ENCODE measurements around the gene HTR4.
"Not testable (repeated sequence)": the region's sequence is repeated elsewhere in the genome, so short reads cannot be mapped to it uniquely, and the experiment has no call there.

Gene HTR4

DNA sequence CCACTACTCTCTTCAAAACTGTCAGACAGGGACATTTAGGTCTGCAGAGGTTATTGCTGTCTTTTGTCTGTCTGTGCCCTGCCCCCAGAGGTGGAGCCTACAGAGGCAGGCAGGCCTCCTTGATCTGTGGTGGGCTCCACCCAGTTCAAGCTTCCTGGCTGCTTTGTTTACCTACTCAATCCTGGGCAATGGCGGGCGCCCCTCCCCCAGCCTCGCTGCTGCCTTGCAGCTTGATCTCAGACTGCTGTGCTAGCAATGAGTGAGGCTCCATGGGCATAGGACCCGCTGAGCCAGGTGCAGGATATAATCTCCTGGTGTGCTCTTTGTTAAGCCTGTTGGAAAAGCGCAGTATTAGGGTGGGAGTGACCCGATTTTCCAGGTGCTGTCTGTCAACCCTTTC lies 19.4 kb upstream of the HTR4 start:
- not testable (repeated sequence) for H3K36me3 ChIP-seq (ENCODE audit: control insufficient read depth in 1 of 2, insufficient read depth in 2 of 2, low read length in 2 of 2); H2BK120ac ChIP-seq (ENCODE audit: insufficient read depth, low read length, poor library complexity); H2AK5ac ChIP-seq (ENCODE audit: low read length); H2BK5ac ChIP-seq (ENCODE audit: low read depth, low read length, poor library complexity); H3K9ac ChIP-seq (ENCODE audit: low read length); H4K91ac ChIP-seq (ENCODE audit: low read depth, low read length); H3K27ac ChIP-seq (ENCODE audit: low read depth, low read length); H4K8ac ChIP-seq (ENCODE audit: low read depth, low read length); H4K12ac ChIP-seq (ENCODE audit: low read depth, low read length); H3K18ac ChIP-seq (ENCODE audit: low read length); H3K9me3 ChIP-seq (ENCODE audit: insufficient read depth, low read depth, low read length); H3K79me2 ChIP-seq (ENCODE audit: control insufficient read depth, insufficient read depth, low read length, poor library complexity); H3K4me1 ChIP-seq (ENCODE audit: control insufficient read depth in 1 of 2, insufficient read depth in 2 of 2, low read length in 2 of 2); H3K27me3 ChIP-seq (ENCODE audit: insufficient read depth, low read length); H2BK12ac ChIP-seq (ENCODE audit: low read length); H3K4ac ChIP-seq (ENCODE audit: low read depth, low read length); H3K23ac ChIP-seq (ENCODE audit: low read length); H3K4me2 ChIP-seq (ENCODE audit: low read length); H3K79me1 ChIP-seq (ENCODE audit: low read length); H3K14ac ChIP-seq (ENCODE audit: low read length); DNase-seq; H3K4me3 ChIP-seq (ENCODE audit: low read depth, low read length); H2AFZ ChIP-seq (ENCODE audit: insufficient read depth, low read length, poor library complexity)
- no CpG with 5 or more reads among the region's 6 CpGs for WGBS (ENCODE audit: extremely low coverage, insufficient coverage, insufficient read length)

GRCh38 chr5:148666353-148666752 lies 12.0 kb upstream of the HTR4 start:
- Histone ChIP-seq H3K9ac (ENCODE audit: low read length) (no peak overlapping the region), H4K91ac (ENCODE audit: low read depth, low read length) (no peak overlapping the region), H3K23ac (ENCODE audit: low read length) (no peak overlapping the region), H3K4ac (ENCODE audit: low read depth, low read length) (no peak overlapping the region), H3K36me3 (ENCODE audit: control insufficient read depth in 1 of 2, insufficient read depth in 2 of 2, low read length in 2 of 2) (no peaks in the 10 kb centered on the region), H2BK12ac (ENCODE audit: low read length) (no peak overlapping the region), H3K14ac (ENCODE audit: low read length) (no peak overlapping the region), H2BK120ac (ENCODE audit: insufficient read depth, low read length, poor library complexity) (no peak overlapping the region), H3K27me3 (ENCODE audit: insufficient read depth, low read length) (no peaks in the 10 kb centered on the region), H3K4me3 (ENCODE audit: low read depth, low read length) (no peak overlapping the region), H3K9me3 (ENCODE audit: insufficient read depth, low read depth, low read length) (no peaks in the 10 kb centered on the region), H4K8ac (ENCODE audit: low read depth, low read length) (no peak overlapping the region), H3K4me1 (ENCODE audit: control insufficient read depth in 1 of 2, insufficient read depth in 2 of 2, low read length in 2 of 2) (no peaks in the 10 kb centered on the region), H3K4me2 (ENCODE audit: low read length) (no peak overlapping the region), H3K79me2 (ENCODE audit: control insufficient read depth, insufficient read depth, low read length, poor library complexity) (no peaks in the 10 kb centered on the region), H2AFZ (ENCODE audit: insufficient read depth, low read length, poor library complexity) (no peak overlapping the region), H3K18ac (ENCODE audit: low read length) (no peak overlapping the region), H3K27ac (ENCODE audit: low read depth, low read length) (no peak overlapping the region), H4K12ac (ENCODE audit: low read depth, low read length) (no peak overlapping the region), H2AK5ac (ENCODE audit: low read length) (no peak overlapping the region), H3K79me1 (ENCODE audit: low read length) (no peaks in the 10 kb centered on the region), H2BK5ac (ENCODE audit: low read depth, low read length, poor library complexity) (no peak overlapping the region)
- no peak for DNase-seq
- no CpG with 5 or more reads among the region's 4 CpGs for WGBS (ENCODE audit: extremely low coverage, insufficient coverage, insufficient read length)

- H3K36me3 ChIP-seq (ENCODE audit: control insufficient read depth in 1 of 2, insufficient read depth in 2 of 2, low read length in 2 of 2): no peaks in the 10 kb centered on the region
- H3K4me3 ChIP-seq (ENCODE audit: low read depth, low read length): no peak overlapping the region
- H3K27me3 ChIP-seq (ENCODE audit: insufficient read depth, low read length): no peaks in the 10 kb centered on the region
- no peak overlapping the region for H3K4ac ChIP-seq (ENCODE audit: low read depth, low read length)
- no peak overlapping the region for H3K27ac ChIP-seq (ENCODE audit: low read depth, low read length)
- H3K9me3 ChIP-seq (ENCODE audit: insufficient read depth, low read depth, low read length): no peaks in the 10 kb centered on the region
- no peak overlapping the region for H3K14ac ChIP-seq (ENCODE audit: low read length)
- no CpG with 5 or more reads among the region's 7 CpGs for WGBS (ENCODE audit: extremely low coverage, insufficient coverage, insufficient read length)
- H2AK5ac ChIP-seq (ENCODE audit: low read length): no peak overlapping the region
- no peak overlapping the region for H3K23ac ChIP-seq (ENCODE audit: low read length)
- H2BK120ac ChIP-seq (ENCODE audit: insufficient read depth, low read length, poor library complexity): no peak overlapping the region
- H3K4me1 ChIP-seq (ENCODE audit: control insufficient read depth in 1 of 2, insufficient read depth in 2 of 2, low read length in 2 of 2): no peaks in the 10 kb centered on the region
- no peaks in the 10 kb centered on the region for H3K79me1 ChIP-seq (ENCODE audit: low read length)
- H4K91ac ChIP-seq (ENCODE audit: low read depth, low read length): no peak overlapping the region
- no peak overlapping the region for H4K12ac ChIP-seq (ENCODE audit: low read depth, low read length)
- no peak overlapping the region for H2BK12ac ChIP-seq (ENCODE audit: low read length)
- no peak overlapping the region for H2BK5ac ChIP-seq (ENCODE audit: low read depth, low read length, poor library complexity)
- H2AFZ ChIP-seq (ENCODE audit: insufficient read depth, low read length, poor library complexity): no peak overlapping the region
- no peaks in the 10 kb centered on the region for H3K79me2 ChIP-seq (ENCODE audit: control insufficient read depth, insufficient read depth, low read length, poor library complexity)
- H3K18ac ChIP-seq (ENCODE audit: low read length): no peak overlapping the region
- H4K8ac ChIP-seq (ENCODE audit: low read depth, low read length): no peak overlapping the region
- no peak overlapping the region for H3K9ac ChIP-seq (ENCODE audit: low read length)
- no peak overlapping the region for H3K4me2 ChIP-seq (ENCODE audit: low read length)
- DNase-seq: no peak
Measured at GRCh38 chr5:148665431-148665830, 11.1 kb upstream of the HTR4 start.

GRCh38 chr5:148663509-148663908 lies 9.2 kb upstream of the HTR4 start:
- WGBS (ENCODE audit: extremely low coverage, insufficient coverage, insufficient read length): no CpG with 5 or more reads among the region's 2 CpGs
- H3K4me2 ChIP-seq (ENCODE audit: low read length): no peak overlapping the region
- no peaks in the 10 kb centered on the region for H3K4me1 ChIP-seq (ENCODE audit: control insufficient read depth in 1 of 2, insufficient read depth in 2 of 2, low read length in 2 of 2)
- H4K8ac ChIP-seq (ENCODE audit: low read depth, low read length): no peak overlapping the region
- H3K27me3 ChIP-seq (ENCODE audit: insufficient read depth, low read length): no peaks in the 10 kb centered on the region
- H2BK120ac ChIP-seq (ENCODE audit: insufficient read depth, low read length, poor library complexity): no peak overlapping the region
- H3K4me3 ChIP-seq (ENCODE audit: low read depth, low read length): no peak overlapping the region
- H3K79me1 ChIP-seq (ENCODE audit: low read length): no peaks in the 10 kb centered on the region
- H3K27ac ChIP-seq (ENCODE audit: low read depth, low read length): no peak overlapping the region
- H3K9me3 ChIP-seq (ENCODE audit: insufficient read depth, low read depth, low read length): no peaks in the 10 kb centered on the region
- H2BK12ac ChIP-seq (ENCODE audit: low read length): no peak overlapping the region
- H2AFZ ChIP-seq (ENCODE audit: insufficient read depth, low read length, poor library complexity): no peak overlapping the region
- H3K36me3 ChIP-seq (ENCODE audit: control insufficient read depth in 1 of 2, insufficient read depth in 2 of 2, low read length in 2 of 2): no peaks in the 10 kb centered on the region
- H3K14ac ChIP-seq (ENCODE audit: low read length): no peak overlapping the region
- no peak overlapping the region for H3K4ac ChIP-seq (ENCODE audit: low read depth, low read length)
- H2AK5ac ChIP-seq (ENCODE audit: low read length): no peak overlapping the region
- no peak overlapping the region for H3K23ac ChIP-seq (ENCODE audit: low read length)
- H4K12ac ChIP-seq (ENCODE audit: low read depth, low read length): no peak overlapping the region
- no peak overlapping the region for H3K9ac ChIP-seq (ENCODE audit: low read length)
- H2BK5ac ChIP-seq (ENCODE audit: low read depth, low read length, poor library complexity): no peak overlapping the region
- no peak for DNase-seq
- H3K79me2 ChIP-seq (ENCODE audit: control insufficient read depth, insufficient read depth, low read length, poor library complexity): no peaks in the 10 kb centered on the region
- H3K18ac ChIP-seq (ENCODE audit: low read length): no peak overlapping the region
- no peak overlapping the region for H4K91ac ChIP-seq (ENCODE audit: low read depth, low read length)

DNA sequence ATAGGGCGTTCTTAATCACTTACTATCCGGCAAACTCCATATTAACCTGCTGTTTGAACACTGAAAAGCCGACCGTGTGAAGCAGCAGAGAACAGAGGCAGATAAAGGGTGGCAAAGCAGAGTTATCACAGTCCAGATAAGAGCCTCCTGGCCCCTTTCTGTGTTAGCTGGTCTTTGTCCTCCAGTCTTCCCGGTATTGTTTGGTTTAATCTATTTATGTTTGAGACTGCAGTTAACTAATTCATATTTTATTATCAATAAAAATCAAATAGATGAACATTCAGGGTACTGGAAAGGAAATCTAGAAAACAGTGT lies 6.0 kb upstream of the HTR4 start:
- no peak overlapping the region for H3K4me2 ChIP-seq (ENCODE audit: low read length)
- H3K9ac ChIP-seq (ENCODE audit: low read length): no peak overlapping the region
- H3K4ac ChIP-seq (ENCODE audit: low read depth, low read length): no peak overlapping the region
- H3K9me3 ChIP-seq (ENCODE audit: insufficient read depth, low read depth, low read length): no peaks in the 10 kb centered on the region
- H2AK5ac ChIP-seq (ENCODE audit: low read length): no peak overlapping the region
- H3K27me3 ChIP-seq (ENCODE audit: insufficient read depth, low read length): no peaks in the 10 kb centered on the region
- H3K27ac ChIP-seq (ENCODE audit: low read depth, low read length): no peak overlapping the region
- H4K91ac ChIP-seq (ENCODE audit: low read depth, low read length): no peak overlapping the region
- no peaks in the 10 kb centered on the region for H3K4me1 ChIP-seq (ENCODE audit: control insufficient read depth in 1 of 2, insufficient read depth in 2 of 2, low read length in 2 of 2)
- H3K79me2 ChIP-seq (ENCODE audit: control insufficient read depth, insufficient read depth, low read length, poor library complexity): no peaks in the 10 kb centered on the region
- no peak overlapping the region for H2BK12ac ChIP-seq (ENCODE audit: low read length)
- H3K14ac ChIP-seq (ENCODE audit: low read length): no peak overlapping the region
- no peak overlapping the region for H3K23ac ChIP-seq (ENCODE audit: low read length)
- no peak overlapping the region for H2AFZ ChIP-seq (ENCODE audit: insufficient read depth, low read length, poor library complexity)
- no peak overlapping the region for H4K12ac ChIP-seq (ENCODE audit: low read depth, low read length)
- no peak overlapping the region for H4K8ac ChIP-seq (ENCODE audit: low read depth, low read length)
- no peaks in the 10 kb centered on the region for H3K79me1 ChIP-seq (ENCODE audit: low read length)
- no peak overlapping the region for H2BK120ac ChIP-seq (ENCODE audit: insufficient read depth, low read length, poor library complexity)
- H3K36me3 ChIP-seq (ENCODE audit: control insufficient read depth in 1 of 2, insufficient read depth in 2 of 2, low read length in 2 of 2): no peaks in the 10 kb centered on the region
- no peak overlapping the region for H3K18ac ChIP-seq (ENCODE audit: low read length)
- no peak for DNase-seq
- no peak overlapping the region for H3K4me3 ChIP-seq (ENCODE audit: low read depth, low read length)
- no peak overlapping the region for H2BK5ac ChIP-seq (ENCODE audit: low read depth, low read length, poor library complexity)
- WGBS (ENCODE audit: extremely low coverage, insufficient coverage, insufficient read length): no CpG with 5 or more reads among the region's 5 CpGs

All from trophoblast cell (in vitro differentiated cells and primary cell).